Thoracic aorta (tissue), 2 donors: ENCODE results near the gene SRC. TPM values are rescaled to one million over a fixed set of nuclear protein-coding genes. Genes with fewer than 3 reads are reported as not detected.

Source experiments
- ATAC-seq: fragments of 150-250 bp; one replicate; pipeline ENCODE4 v1.8.0; 2017; ENCODE audit warnings: low read depth; ENCODE audit not compliant: insufficient number of reproducible peaks, low FRiP score
- DNase-seq: peaks from one replicate; pipeline ENCODE4 v3.0.0-alpha.2; 2020; ENCODE audit warnings: low spot score
- H3K27ac ChIP-seq, 2 donors: fragments of 200-600 bp; sonication (generic); 1 replicate in 1 of 2; 2 replicates in 1 of 2; pipeline ENCODE4 v1.5.1; 2016; ENCODE audit warnings: mild to moderate bottlenecking in 2 of 2, moderate library complexity in 2 of 2
- H3K27me3 ChIP-seq: fragments of 200-600 bp; sonication (generic); replicated peaks from 2 replicates; pipeline ENCODE4 v1.6.0; 2016; ENCODE audit warnings: mild to moderate bottlenecking; ENCODE audit not compliant: insufficient read depth
- H3K36me3 ChIP-seq: fragments of 200-600 bp; sonication (generic); one replicate; pipeline ENCODE4 v1.5.1; 2016
- H3K4me1 ChIP-seq, 2 donors: fragments of 200-600 bp; sonication (generic); 1 replicate in 1 of 2; 2 replicates in 1 of 2; pipeline versions ENCODE4 v1.5.1 to v1.6.0; 2016; ENCODE audit warnings: low read depth in 2 of 2, mild to moderate bottlenecking in 1 of 2; ENCODE audit not compliant: control insufficient read depth in 1 of 2
- H3K4me3 ChIP-seq: fragments of 200-600 bp; sonication (generic); 2 replicates; pipeline ENCODE4 v1.5.1; 2016; ENCODE audit warnings: mild to moderate bottlenecking
- H3K9me3 ChIP-seq: fragments of 200-600 bp; sonication (generic); 2 replicates; pipeline ENCODE4 v1.5.1; 2016
- total RNA-seq, 2 donors: library from RNA; depleted of rRNA; stranded (reverse); fragments of >200 nt; gene quantifications; one replicate each; pipeline versions ENCODE4 v1.1.0 to v1.2.3, GENCODE V29; 2016
- TF ChIP-seq, protein P1 (sequence below): fragments of 200-600 bp; sonication (generic); IDR thresholded peaks from one replicate; pipeline ENCODE4 v1.5.1; 2019; ENCODE audit warnings: antibody characterized with exemption

SRC gene
- total RNA-seq, 2 donors from 2014 or later: 80.3 to 89.0 TPM

GRCh38 chr20:37299718-37300528, 46.0 kb upstream of the SRC start:
- H3K9me3 ChIP-seq: no peaks in the 10 kb centered on the region
- no peak for DNase-seq
- H3K4me3 ChIP-seq: no peak overlapping the region
- TF ChIP-seq, protein P1, sequence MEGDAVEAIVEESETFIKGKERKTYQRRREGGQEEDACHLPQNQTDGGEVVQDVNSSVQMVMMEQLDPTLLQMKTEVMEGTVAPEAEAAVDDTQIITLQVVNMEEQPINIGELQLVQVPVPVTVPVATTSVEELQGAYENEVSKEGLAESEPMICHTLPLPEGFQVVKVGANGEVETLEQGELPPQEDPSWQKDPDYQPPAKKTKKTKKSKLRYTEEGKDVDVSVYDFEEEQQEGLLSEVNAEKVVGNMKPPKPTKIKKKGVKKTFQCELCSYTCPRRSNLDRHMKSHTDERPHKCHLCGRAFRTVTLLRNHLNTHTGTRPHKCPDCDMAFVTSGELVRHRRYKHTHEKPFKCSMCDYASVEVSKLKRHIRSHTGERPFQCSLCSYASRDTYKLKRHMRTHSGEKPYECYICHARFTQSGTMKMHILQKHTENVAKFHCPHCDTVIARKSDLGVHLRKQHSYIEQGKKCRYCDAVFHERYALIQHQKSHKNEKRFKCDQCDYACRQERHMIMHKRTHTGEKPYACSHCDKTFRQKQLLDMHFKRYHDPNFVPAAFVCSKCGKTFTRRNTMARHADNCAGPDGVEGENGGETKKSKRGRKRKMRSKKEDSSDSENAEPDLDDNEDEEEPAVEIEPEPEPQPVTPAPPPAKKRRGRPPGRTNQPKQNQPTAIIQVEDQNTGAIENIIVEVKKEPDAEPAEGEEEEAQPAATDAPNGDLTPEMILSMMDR: no peak
- H3K4me1 ChIP-seq: peaks cover 44 to 74% of the 10 kb centered on the region in 2 donors
- peaks cover 12% of the 10 kb centered on the region for H3K36me3 ChIP-seq
- H3K27me3 ChIP-seq: no peaks in the 10 kb centered on the region
- H3K27ac ChIP-seq: peak overlapping the region; percentile 79 to 94
- no peak for ATAC-seq

GRCh38 chr20:37301120-37301519, 44.8 kb upstream of the SRC start:
- DNase-seq (no peak), ATAC-seq (no peak)
- H3K27ac ChIP-seq: peak overlapping the region; percentile 43 to 81
- no peak overlapping the region for H3K4me3 ChIP-seq
- peaks cover 12% of the 10 kb centered on the region for H3K36me3 ChIP-seq
- peaks cover 43 to 74% of the 10 kb centered on the region in 2 donors for H3K4me1 ChIP-seq
- H3K9me3 ChIP-seq: no peaks in the 10 kb centered on the region
- H3K27me3 ChIP-seq: no peaks in the 10 kb centered on the region
- TF ChIP-seq, protein P1: no peak

GRCh38 chr20:37301558-37301957, 44.4 kb upstream of the SRC start:
- DNase-seq: no peak
- Histone ChIP-seq H3K27ac (peak overlapping the region; percentile 43 to 81), H3K4me3 (no peak overlapping the region), H3K27me3 (no peaks in the 10 kb centered on the region), H3K36me3 (peaks cover 12% of the 10 kb centered on the region), H3K9me3 (no peaks in the 10 kb centered on the region), H3K4me1 (peaks cover 43 to 74% of the 10 kb centered on the region in 2 donors)
- no peak for ATAC-seq
- TF ChIP-seq, protein P1: no peak

DNA sequence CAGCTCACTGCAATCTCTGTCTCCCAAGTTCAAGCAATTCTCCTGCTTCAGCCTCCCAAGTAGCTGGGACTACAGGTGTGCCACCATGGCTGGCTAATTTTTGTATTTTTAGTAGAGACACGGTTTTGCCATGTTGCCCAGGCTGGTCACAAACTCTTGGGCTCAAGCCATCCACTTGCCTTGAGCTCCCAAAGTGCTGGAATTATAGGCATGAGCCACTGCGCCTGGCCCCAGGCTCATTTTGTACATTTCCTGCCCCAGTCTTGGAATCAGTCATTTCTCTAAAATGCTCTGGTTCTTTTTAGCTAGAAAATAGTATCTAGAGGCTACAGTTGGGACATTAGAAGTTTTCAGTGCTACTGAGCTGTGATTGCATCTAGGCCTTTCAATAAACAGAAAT, 43.0 kb upstream of the SRC start:
- H3K27me3 ChIP-seq: no peaks in the 10 kb centered on the region
- DNase-seq (no peak), ATAC-seq (no peak)
- peaks cover 12% of the 10 kb centered on the region for H3K36me3 ChIP-seq
- H3K4me3 ChIP-seq: no peak overlapping the region
- peaks cover 34 to 75% of the 10 kb centered on the region in 2 donors for H3K4me1 ChIP-seq
- TF ChIP-seq, protein P1: no peak
- H3K9me3 ChIP-seq: no peaks in the 10 kb centered on the region
- H3K27ac ChIP-seq: peak overlapping the region; percentile 62 to 81

DNA sequence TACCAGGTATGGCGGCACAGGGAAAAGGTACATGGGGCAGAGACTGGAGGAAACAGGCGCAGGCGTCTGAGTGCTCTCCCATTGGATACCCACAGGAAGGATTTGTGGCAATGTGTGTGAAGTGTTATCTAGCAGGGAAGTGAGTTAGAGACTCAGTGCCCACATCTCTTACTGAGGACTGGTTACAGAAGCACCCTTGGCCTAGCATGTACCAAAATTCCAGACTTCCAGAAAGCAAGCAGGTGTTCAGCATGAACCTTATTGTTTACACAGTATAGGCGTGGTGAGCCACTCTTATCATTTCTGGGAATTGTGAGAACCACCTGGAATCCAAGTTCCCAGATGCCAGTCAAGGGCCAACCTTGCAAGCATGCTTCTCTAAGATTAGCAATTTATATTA, 42.3 kb upstream of the SRC start:
- Histone ChIP-seq H3K4me3 (no peak overlapping the region), H3K27me3 (no peaks in the 10 kb centered on the region), H3K9me3 (no peaks in the 10 kb centered on the region), H3K36me3 (peaks cover 12% of the 10 kb centered on the region), H3K4me1 (peaks cover 29 to 75% of the 10 kb centered on the region in 2 donors), H3K27ac (peak overlapping the region; percentile 62 to 81)
- TF ChIP-seq, protein P1: no peak
- ATAC-seq (no peak), DNase-seq (no peak)
